Measurements from ENCODE around the gene THEMIS.

THEMIS gene

DNA sequence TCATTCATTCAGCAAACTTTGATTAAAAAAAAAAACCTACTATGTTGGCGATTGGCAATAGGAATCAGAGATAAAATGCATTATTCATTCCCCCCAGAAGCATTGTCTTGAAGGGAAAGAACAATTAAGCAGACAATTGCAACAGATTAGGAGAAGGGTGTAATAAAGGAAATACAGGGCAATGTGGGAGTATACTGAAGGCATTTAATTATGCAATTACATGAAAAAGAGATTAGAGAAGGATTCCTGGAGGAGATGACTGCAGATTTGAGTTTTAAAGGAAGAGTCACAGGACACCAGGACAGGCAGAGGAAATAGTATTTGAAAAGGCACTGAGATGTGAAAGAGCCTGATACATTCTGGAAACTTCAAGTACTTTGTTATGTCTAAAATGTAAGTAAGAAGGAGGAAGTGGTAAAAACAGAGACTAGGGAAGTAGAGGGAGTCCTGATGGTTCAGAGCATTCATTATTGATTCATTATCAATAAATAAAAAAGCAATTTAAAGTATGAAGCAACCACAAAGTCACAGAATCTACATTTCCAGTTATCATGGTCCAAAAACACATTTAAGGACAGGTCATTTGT lies 43.7 kb downstream of the THEMIS start:
- no peak for FAIRE-seq

DNA sequence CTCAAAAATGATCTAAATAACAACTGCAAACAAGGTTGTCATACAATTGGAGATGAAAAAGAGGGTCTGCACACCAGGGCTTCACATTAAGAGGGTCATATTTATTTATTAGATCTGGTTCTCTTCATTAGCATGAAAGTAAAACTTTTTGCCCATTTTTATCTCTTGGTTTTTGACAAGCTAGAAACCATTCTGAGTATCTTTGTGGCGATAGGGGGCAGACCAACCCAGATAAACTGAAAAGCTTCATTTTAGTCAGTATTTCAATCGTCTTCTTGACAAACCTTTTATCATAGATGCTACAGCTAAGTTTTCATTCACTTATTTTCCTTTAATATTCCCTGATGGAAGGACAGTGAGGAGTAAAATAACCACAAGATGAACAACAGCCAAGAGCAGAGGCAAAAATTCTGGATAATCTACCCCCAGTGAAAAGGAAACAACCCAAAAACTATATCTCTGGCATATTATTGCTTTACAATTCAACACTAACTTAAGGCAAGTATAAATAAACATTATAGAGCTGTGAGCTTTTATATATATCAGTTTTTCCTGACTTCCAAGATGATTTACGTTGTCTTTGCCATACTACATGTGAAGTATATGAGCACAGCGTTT lies 45.2 kb downstream of the THEMIS start:
- FAIRE-seq, result no peak

DNA sequence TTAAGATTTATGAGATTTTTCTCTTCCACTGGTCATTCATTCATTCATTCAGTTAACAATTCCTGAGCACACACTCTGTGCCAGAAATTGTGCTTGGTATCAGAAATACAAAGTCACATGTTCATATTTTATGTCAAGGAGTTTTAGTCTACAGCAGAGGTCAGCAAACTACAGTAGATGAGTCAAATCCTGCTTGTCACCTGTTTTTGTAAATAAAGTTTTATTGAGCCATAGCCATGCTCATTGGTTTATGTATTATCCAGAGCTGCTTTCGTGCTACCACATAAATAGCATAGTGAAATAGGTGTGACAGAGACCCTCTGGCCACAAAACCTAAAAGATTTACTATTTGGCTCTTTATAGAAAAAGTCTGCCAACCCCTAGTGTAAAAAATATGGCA lies 46.8 kb downstream of the THEMIS start:
- FAIRE-seq, result no peak

GRCh38 chr6:127851197-127851596 lies 49.7 kb downstream of the THEMIS start:
- FAIRE-seq, result no peak

DNA sequence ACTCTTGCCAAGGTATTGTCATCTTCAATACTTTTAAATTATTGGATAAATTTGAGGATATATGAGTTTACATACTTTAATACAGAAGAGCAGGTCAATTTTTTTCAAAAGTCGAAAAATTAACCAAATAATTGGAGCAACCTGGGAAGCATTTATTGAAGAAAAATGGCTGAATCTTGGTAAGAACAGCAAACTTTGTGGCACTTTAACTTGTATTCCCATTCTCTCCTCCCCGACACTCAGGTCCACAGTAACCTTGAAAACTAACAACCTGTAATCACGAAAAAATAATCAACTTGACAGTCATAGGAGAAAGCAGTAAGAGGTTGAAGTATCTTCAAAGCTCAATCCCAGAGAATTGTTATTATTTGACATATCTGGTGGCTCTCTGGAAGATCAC lies 55.6 kb downstream of the THEMIS start:
- FAIRE-seq, result no peak

DNA sequence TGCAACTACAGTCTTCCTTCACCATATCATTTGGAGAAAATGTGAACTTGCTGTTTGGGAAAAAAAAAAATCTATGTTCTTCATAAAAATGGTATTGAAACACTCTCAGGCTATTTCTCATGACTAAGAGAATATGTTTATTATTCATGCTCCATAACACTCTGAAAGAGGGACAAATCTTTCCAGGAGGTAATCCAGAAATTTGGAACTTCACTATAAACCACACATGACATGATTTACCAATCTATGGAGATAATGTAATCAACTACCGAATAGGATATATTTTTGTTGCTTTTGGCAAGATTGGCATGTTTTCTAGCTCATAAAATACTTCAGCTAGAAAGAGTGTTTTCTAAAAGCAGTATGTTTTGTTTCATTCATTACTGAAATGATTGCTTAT lies 56.3 kb downstream of the THEMIS start:
- FAIRE-seq, result no peak

DNA sequence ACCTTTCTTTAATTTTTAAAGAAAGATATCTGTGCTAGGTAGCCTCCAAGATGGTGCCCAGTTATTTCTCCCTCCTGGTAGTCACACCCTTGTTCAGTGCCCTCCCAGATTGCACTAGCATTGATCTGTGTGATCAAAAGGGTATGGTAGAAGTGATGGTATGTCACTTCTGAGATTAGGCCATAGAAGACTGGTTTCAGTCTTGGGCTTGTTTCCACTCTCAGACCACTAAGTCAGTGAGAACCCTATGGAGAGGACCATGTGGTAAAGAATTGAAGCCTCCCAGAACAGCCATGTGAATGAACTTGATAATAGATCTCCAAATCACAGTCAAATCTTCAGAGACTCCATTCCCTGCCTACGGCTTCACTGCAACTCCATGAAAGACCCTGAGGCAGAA lies 57.3 kb downstream of the THEMIS start:
- no peak for FAIRE-seq

DNA sequence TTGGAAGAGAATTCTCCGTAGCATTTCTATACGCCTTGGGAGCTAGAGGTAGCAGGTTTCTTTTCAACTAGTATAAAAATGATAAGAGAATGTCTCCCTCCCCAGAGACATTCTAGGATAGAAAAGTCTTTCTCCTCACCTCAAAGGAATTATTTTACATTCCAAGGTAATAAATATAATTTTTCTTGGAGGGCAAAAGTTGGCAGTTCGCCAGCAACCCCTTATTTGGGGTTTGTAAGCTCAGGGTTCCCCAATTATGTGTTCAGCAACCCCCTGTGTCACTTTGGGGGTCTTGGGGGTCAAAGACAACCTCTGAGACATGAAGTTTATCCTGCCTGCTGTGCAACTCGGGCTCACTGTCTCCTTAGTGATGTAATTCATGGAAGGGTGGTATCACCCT lies 58.3 kb downstream of the THEMIS start:
- FAIRE-seq, result no peak

DNA sequence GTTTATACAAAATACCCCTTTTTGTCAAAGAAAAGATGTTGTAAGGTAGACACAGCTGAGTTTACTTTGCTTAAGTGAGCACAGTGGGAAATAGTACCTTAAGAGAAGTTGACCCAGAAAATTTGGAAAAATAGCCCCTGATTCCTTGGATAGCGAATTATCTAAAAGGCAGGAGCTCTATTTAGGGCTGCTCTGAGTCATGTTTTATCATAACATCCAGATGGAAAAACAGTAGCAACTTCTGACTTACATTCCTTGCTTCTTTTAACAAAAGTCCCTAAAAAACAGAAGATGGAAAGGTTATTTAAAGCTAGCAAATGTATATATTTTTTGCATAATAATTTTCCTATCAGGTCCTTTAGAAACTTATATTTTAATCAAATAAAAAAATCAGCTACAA lies 59.0 kb downstream of the THEMIS start:
- FAIRE-seq, result no peak

- FAIRE-seq, result no peak
Measured at GRCh38 chr6:127834136-127834535, 66.7 kb downstream of the THEMIS start.

DNA sequence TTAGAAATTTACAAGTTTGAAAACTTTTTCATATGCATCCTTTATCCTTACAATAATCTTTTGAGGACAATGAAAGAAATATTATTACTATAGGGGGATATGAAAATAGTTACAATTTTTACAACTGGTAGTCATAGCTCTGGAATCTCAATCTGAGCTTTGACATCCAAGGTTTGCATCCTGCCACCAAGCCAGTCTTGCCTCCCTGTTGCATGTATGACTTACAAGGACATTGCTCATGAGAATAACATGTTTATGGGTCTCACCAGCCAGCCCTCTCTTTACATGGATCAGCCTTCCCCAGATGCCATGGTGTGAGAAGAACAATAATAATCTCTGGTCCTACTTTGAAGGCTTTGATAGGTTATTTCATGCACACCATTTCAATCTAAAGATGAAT lies 67.5 kb downstream of the THEMIS start:
- FAIRE-seq, result no peak

DNA sequence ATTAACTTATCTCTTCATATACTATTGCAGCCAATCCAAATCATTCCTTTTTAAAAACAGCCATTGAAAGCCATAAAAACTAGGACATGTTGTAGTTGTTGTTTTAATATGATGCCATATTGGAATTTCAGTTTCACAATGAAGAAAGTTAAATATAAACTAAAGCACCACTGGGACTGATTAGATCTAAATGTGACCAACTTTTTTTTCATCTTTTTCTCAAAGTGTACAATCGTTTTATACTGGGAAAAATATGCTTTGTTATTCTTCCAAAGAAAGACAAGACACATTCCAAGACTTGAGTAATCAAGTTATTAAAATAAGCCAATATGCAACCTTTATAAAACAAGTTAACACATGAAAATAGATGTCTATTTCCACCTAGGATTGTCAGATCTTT lies 68.5 kb downstream of the THEMIS start:
- no peak for FAIRE-seq

DNA sequence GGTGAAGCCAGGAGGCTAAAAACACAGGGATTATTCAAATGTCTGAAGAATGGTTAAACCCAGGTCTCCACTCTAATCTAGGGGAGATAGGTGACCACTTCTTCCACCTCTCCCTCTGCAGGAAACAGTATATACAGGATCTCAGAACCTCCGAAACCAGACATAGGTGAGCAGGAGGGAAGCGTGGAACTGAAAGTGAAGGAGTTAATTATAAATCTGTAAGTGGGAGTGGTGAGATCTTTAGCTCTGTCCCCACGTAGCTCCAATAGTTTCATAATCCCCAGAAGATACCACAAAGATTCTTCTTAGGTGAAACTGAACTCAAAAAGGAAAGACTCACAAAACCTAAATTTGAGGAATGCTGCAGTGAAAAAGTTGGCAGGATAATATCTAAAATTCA lies 76.8 kb downstream of the THEMIS start:
- no peak for FAIRE-seq

DNA sequence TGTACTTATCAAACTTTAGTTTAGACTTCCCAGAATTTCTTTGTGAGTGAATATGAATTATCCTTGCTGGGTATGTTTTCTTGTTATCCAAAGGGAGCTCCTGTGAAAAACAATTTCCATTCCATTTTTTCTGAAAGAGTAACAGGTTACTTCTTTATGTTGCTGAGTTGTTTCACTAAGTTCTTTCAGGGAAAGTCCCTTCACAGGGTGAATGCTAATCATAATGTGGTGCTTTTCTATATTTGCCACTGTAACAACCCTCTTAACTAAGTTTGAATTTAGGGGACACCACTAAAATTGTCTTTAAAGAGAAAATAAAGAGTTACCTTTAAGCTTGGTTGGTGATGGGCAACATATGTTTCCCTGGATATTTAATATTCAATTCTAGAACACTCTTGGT lies 79.4 kb downstream of the THEMIS start:
- no peak for FAIRE-seq

DNA sequence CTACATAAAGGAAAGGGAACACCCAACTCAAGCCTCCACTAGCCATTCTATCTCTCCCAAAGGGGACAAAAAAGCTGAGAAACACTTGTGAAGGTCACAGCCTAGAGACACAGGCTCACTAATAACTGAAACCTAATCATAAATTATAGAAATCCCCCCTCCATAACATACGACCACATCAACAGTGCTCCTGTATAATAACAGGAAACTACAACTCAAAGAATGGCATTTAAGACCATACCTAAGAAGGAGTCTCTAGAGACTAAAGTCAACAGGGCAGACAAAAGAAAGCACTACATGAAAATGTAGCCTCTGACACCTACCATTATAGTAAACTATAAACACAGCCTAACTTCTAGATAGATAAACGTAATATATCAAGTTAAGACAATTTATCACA lies 82.7 kb downstream of the THEMIS start:
- no peak for FAIRE-seq

DNA sequence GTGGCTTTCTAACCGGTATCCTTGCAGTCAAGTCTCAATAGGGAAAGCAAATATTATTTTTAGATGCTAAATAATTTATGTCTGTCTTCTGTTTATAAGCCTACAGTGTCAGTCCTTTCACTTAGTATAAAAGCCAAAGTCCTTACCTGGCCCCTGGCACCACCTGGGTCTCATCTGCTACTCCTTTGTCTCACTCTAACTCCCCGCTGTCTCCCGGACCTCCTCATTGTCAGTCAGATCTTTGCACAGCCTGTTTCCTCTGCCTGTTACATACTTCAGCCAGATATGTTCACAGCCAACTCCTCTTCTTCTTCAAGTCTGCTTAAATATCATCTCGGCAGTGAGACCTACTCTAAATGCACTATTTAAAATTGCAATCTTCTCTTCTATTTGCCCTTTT lies 84.2 kb downstream of the THEMIS start:
- FAIRE-seq, result no peak

DNA sequence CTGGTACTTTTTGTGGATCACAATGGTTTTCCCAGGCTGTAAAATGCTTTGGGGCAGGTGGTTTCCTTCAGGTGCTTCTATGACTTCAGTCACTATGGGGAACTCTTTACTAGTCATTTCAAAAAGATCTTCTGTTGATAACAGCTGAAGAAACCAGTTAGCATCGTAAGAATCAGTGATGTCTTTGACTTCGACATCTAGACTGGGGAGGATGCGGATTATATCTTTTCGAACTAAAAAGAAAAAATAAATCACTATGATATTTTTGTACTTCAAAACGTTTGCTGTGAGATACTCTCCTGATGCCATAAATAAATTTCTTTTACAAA lies 87.2 kb downstream of the THEMIS start:
- FAIRE-seq, result no peak

- no peak for FAIRE-seq
Measured at GRCh38 chr6:127812985-127813698, 87.7 kb downstream of the THEMIS start.

- no peak for FAIRE-seq
Measured at GRCh38 chr6:127811900-127812570, 88.8 kb downstream of the THEMIS start.

DNA sequence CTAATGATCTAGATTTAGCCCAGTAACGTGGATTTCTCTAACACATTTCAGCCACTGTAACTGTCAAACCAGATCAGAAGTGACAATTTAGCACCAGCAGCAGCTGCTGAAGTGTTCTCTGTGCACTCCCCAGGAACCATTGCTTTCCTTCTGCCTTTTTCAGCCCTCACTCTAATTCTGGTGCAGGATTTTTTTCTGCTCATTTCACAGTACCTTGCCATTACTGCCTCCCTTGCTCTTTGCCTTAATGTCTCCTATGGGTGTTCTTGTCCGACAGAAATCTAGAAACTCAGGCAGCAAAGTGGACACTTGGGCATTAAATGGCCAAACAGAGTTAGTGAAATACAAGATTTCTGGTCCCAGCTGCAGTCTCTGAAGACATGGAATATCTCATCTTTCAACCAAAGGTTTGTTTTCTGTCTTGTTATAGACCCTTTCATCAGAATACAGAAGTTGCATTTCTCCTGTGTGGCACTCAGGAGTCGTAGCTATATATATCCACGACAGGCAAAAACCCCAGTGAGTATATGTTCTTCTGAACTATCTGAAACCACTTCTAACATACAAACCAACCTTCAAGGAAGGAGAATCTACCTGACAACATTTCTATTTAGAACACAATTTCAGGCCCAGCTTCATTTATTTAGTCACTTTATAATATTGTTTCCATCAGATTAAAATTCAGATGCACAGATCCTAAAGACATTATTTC lies 92.9 kb downstream of the THEMIS start:
- FAIRE-seq, result no peak

- no peak for FAIRE-seq
Measured at GRCh38 chr6:127796713-127797112, 104.1 kb downstream of the THEMIS start.

GRCh38 chr6:127794405-127794804 lies 106.5 kb downstream of the THEMIS start:
- FAIRE-seq, result no peak

DNA sequence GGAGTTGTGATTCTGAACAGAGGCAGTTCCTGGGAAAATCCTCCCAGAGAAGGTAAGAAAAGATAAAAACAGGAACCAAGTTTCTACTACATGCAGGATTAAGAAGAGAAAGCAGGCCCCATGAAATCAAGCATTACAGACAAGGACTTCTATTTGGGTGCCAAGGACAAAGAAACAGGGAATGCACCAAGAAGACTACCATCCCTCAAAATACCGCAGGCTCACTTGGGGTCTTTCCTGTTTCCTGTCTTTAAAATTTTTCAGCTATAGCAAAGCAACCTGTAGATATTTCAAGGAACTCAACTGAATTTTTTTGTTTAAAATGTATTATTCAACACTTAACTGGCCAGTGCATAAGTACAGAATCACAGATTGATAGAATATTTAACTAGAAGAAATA lies 107.5 kb downstream of the THEMIS start:
- FAIRE-seq, result no peak
